Spleen (tissue), 11 donors: Measurements from ENCODE around the gene NAALADL2. TPM values are rescaled to one million over a fixed set of nuclear protein-coding genes. Genes with fewer than 3 reads are reported as not detected.
"Not testable (repeated sequence)": the region's sequence is repeated elsewhere in the genome, so short reads cannot be mapped to it uniquely, and the experiment has no call there.

ENCODE experiments used
- DNase-seq: peaks from one replicate; pipeline ENCODE4 v3.0.0-alpha.2; 2020
- H3K27ac ChIP-seq, 8 donors: fragments of 200-600 bp; sonication (generic) in 7 of 8; 1 replicate in 4 of 8; 2 replicates in 4 of 8; pipeline versions ENCODE4 v1.5.0 to v1.8.0; 2016 to 2021; ENCODE audit warnings: inconsistent platforms in 4 of 8, mild to moderate bottlenecking in 4 of 8, moderate library complexity in 1 of 8
- H3K27me3 ChIP-seq, 7 donors: fragments of 200-600 bp; sonication (generic) in 6 of 7; replicated peaks in 1 of 7; 1 replicate in 4 of 7; 2 replicates in 3 of 7; pipeline versions ENCODE4 v1.5.0 to v1.8.0; 2016 to 2021; ENCODE audit warnings: inconsistent platforms in 3 of 7, mild to moderate bottlenecking in 1 of 7
- H3K36me3 ChIP-seq, 6 donors: fragments of 200-600 bp; sonication (generic) in 5 of 6; 1 replicate in 4 of 6; 2 replicates in 2 of 6; pipeline versions ENCODE4 v1.5.0 to v1.8.0; 2016 to 2021; ENCODE audit warnings: inconsistent platforms in 2 of 6
- H3K4me1 ChIP-seq, 6 donors: fragments of 200-600 bp; sonication (generic) in 5 of 6; 1 replicate in 3 of 6; 2 replicates in 3 of 6; pipeline versions ENCODE4 v1.5.0 to v1.8.0; 2016 to 2021; ENCODE audit warnings: inconsistent platforms in 3 of 6
- H3K4me3 ChIP-seq, 8 donors: fragments of 200-600 bp; sonication (generic) in 7 of 8; 1 replicate in 4 of 8; 2 replicates in 4 of 8; pipeline versions ENCODE4 v1.5.0 to v1.8.0; 2016 to 2021; ENCODE audit warnings: inconsistent platforms in 4 of 8, mild to moderate bottlenecking in 4 of 8, moderate library complexity in 2 of 8
- H3K9me3 ChIP-seq, 8 donors: fragments of 200-600 bp; sonication (generic) in 7 of 8; 1 replicate in 4 of 8; 2 replicates in 4 of 8; pipeline versions ENCODE4 v1.5.0 to v1.8.0; 2016 to 2021; ENCODE audit warnings: inconsistent platforms in 4 of 8
- POLR2A ChIP-seq, 3 donors: fragments of 450-650 bp; IDR thresholded peaks; one replicate each; pipeline ENCODE4 v1.5.1; 2017; ENCODE audit warnings: antibody characterized with exemption in 3 of 3, mild to moderate bottlenecking in 1 of 3
- POLR2AphosphoS5 ChIP-seq, 3 donors: sonication (generic); formaldehyde crosslinking; IDR thresholded peaks; one replicate each; pipeline ENCODE4 v1.5.1; 2017; ENCODE audit warnings: antibody characterized with exemption in 3 of 3
- WGBS, 5 donors: extraction: QIAGEN DNeasy Blood & Tissue Kit in 3 of 5; methylation state at CpG; one replicate each; pipeline versions ENCODE4 v1.1.5 to v1.1.7; 2013 to 2018; 5-methylcytosine and 5-hydroxymethylcytosine counted together
- intact Hi-C: fragments of 100-400 bp; cut with DNase I; formaldehyde crosslinking; loops from one replicate; pipeline ENCODE4 v1.15.0; 2023; ENCODE audit warnings: low total_unique reads
- polyA plus RNA-seq, 3 donors: library from polyadenylated mRNA; stranded (reverse); fragments of 200-250 nt; gene quantifications; one replicate each; pipeline ENCODE4 v1.2.1, GENCODE V29; 2013
- total RNA-seq, 7 donors: library from RNA; depleted of rRNA in 3 of 7; stranded (reverse); fragments of >200 nt in 3 of 7; fragmentation: NEBNext Ultra II Directional in 4 of 7; extraction: Animal tissue kit (Norgen Biotek cat#: 25700) in 4 of 7; gene quantifications; one replicate each; pipeline versions ENCODE4 v1.1.0 to v1.2.1, GENCODE V29; 2016 to 2021
- TF ChIP-seq, protein P1 (sequence below), 11 experiments: fragments of 200-600 bp in 7 of 11; fragments of 450-650 bp in 4 of 11; sonication (generic) in 4 of 11; IDR thresholded peaks in 8 of 11; conservative IDR thresholded peaks in 3 of 11; 1 replicate in 7 of 11; 2 replicates in 4 of 11; pipeline versions ENCODE4 v1.4.0 to v1.8.0; 2016 to 2021; ENCODE audit warnings: antibody characterized with exemption in 11 of 11, inconsistent platforms in 4 of 11, mild to moderate bottlenecking in 1 of 11
- donor health status: healthy with polysubstance abuse.
- donor health status: DM: no; HTN: no; CAD: no; lungs with moderate emphysema.
- donor health status: DM: no; HTN: no; CAD: no.
- donor health status: Bipolar disorder and iron deficiency.
- donor health status: healthy.
- donor health status: DM: no; HTN: no; CAD: no.
- donor health status: DM: yes; HTN: yes; CAD: no.

Gene NAALADL2
- total and polyA plus RNA-seq, 10 donors: 0.09 to 14.4 (median 6.4) TPM

DNA sequence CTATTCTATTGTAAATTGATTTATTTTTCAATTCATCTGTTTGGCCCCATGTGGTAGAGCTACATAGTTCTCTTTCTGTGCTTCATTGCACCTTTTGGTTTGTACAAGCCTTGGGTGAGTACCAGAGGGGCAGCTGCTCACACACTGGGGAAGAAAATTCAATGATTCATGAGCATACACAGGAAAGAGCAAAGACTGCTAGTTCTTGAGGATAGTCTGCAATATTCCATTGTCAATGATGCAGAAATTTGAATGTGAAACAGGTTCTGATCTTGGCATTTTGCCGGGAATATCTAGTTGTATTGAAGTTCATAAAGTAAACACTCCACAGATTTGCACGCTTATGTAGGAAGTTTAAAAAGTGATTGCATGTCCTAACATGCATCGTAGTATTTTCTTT, 304.6 kb downstream of the NAALADL2 start:
- TF ChIP-seq, protein P1, sequence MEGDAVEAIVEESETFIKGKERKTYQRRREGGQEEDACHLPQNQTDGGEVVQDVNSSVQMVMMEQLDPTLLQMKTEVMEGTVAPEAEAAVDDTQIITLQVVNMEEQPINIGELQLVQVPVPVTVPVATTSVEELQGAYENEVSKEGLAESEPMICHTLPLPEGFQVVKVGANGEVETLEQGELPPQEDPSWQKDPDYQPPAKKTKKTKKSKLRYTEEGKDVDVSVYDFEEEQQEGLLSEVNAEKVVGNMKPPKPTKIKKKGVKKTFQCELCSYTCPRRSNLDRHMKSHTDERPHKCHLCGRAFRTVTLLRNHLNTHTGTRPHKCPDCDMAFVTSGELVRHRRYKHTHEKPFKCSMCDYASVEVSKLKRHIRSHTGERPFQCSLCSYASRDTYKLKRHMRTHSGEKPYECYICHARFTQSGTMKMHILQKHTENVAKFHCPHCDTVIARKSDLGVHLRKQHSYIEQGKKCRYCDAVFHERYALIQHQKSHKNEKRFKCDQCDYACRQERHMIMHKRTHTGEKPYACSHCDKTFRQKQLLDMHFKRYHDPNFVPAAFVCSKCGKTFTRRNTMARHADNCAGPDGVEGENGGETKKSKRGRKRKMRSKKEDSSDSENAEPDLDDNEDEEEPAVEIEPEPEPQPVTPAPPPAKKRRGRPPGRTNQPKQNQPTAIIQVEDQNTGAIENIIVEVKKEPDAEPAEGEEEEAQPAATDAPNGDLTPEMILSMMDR (IDR thresholded peaks at IDR 0.05 in 8 of 11, conservative IDR thresholded peaks at IDR 0.05 in 3 of 11): no peak
- TF ChIP-seq POLR2AphosphoS5 (IDR thresholded peaks at IDR 0.05): no peak
- TF ChIP-seq POLR2A (IDR thresholded peaks at IDR 0.05): no peak
- H3K4me3 ChIP-seq: no peak overlapping the region
- DNase-seq: no peak
- intact Hi-C loops: no loop called here
- no peak overlapping the region for H3K27ac ChIP-seq
- 89 to 92% (median 90%) methylated on average over 3 of the region's 3 CpGs for WGBS, 5 donors
- no peaks in the 10 kb centered on the region for H3K27me3 ChIP-seq
- H3K4me1 ChIP-seq: no peaks in the 10 kb centered on the region
- no peaks in the 10 kb centered on the region for H3K9me3 ChIP-seq
- no peaks in the 10 kb centered on the region for H3K36me3 ChIP-seq

DNA sequence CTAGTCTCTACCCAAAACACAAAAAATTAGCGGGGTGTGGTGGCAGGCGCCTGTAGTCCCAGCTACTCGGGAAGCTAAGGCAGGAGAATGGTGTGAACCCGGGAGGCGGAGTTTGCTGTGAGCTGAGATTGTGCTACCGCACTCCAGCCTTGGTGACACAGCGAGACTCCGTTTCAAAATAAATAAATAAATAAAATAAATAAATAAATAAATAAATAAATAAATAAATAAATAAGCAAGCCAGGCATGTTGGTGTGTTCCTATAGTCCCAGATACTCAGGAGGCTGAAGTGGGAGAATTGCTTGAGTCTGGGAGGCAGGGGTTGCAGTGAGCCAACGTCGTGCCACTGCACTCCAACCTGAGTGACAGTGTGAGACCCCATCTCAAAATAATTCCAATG, 314.0 kb downstream of the NAALADL2 start:
- intact Hi-C loops, DNase-seq, H3K36me3 ChIP-seq, H3K4me1 ChIP-seq, H3K9me3 ChIP-seq, H3K27me3 ChIP-seq, H3K4me3 ChIP-seq, H3K27ac ChIP-seq: not testable (repeated sequence)
- WGBS, 5 donors: 94 to 97% (median 96%) methylated on average over 10 of the region's 10 CpGs

DNA sequence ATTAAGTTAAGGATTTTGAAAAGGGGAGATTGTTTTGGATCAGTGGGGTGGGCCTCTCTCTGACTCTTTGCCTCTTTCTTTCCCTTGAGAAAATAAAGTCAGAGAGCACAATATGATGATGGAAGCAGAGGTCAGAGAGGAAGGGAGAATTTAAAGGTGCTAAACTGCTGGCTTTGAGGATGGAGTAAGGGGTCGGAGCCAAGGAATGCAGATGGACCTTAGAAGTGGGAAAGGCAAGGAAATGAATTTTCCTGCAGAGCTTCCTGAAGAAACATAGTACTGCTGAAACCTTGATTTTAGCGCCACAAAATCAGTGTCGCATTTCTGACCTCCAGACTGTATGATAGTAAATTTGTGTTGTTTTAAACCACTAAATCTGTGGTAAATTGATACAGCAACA, 317.4 kb downstream of the NAALADL2 start:
- H3K27me3 ChIP-seq: no peaks in the 10 kb centered on the region
- H3K27ac ChIP-seq: no peak overlapping the region
- intact Hi-C loops: no loop called here
- H3K9me3 ChIP-seq: no peaks in the 10 kb centered on the region
- no peak for TF ChIP-seq POLR2AphosphoS5 (IDR thresholded peaks at IDR 0.05)
- TF ChIP-seq POLR2A (IDR thresholded peaks at IDR 0.05): no peak
- DNase-seq: no peak
- no peak overlapping the region for H3K4me3 ChIP-seq
- H3K4me1 ChIP-seq: no peaks in the 10 kb centered on the region
- no peaks in the 10 kb centered on the region for H3K36me3 ChIP-seq
- WGBS, 5 donors: 72 to 84% (median 73%) methylated on average over 3 of the region's 3 CpGs

DNA sequence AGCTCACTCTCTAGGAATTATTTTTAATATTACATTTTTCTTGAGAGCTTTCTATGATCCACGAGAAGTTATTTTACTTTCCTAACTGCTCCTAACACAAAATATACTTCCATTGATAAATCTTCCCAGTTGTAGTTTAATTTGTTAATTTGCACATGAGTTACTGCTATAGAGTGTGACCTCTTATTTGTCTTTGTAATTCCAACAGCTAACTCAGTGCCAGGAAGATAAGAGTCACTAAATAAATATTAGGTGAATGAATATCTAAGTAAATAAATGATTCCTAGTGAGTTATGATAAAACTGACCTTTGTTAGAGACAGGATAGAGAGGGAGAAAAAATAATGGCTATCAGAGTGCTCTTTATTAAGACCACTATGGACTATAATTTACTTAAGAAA, 319.9 kb downstream of the NAALADL2 start:
- Histone ChIP-seq H3K4me1 (no peaks in the 10 kb centered on the region), H3K9me3 (no peaks in the 10 kb centered on the region), H3K27me3 (no peaks in the 10 kb centered on the region), H3K27ac (no peak overlapping the region), H3K36me3 (no peaks in the 10 kb centered on the region), H3K4me3 (no peak overlapping the region)
- intact Hi-C loops: no loop called here
- 64 to 76% (median 74%) methylated on average over 1 of the region's 1 CpG for WGBS, 5 donors
- TF ChIP-seq, protein P1 (IDR thresholded peaks at IDR 0.05 in 8 of 11, conservative IDR thresholded peaks at IDR 0.05 in 3 of 11): no peak
- no peak for TF ChIP-seq POLR2AphosphoS5 (IDR thresholded peaks at IDR 0.05)
- no peak for TF ChIP-seq POLR2A (IDR thresholded peaks at IDR 0.05)
- DNase-seq: no peak

DNA sequence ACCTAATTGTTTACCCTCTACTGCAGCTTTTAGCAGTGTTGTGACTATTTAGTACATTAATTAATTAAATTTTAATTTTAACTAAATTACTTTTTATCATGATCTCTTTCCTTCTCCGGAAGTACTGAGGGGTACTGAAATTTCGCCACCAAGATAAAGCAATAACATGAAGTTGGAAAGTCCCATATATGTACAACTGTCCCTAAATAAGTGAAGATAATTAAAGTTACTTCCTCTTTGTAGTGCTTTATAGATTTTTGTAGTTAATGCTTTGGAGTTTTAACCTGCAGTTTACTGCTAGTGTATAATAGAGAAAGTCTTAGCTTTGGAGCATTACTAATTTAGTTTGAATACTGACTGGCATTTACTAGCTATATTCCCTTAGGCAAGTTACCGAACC, 325.3 kb downstream of the NAALADL2 start:
- Histone ChIP-seq H3K4me3 (no peak overlapping the region), H3K27me3 (no peaks in the 10 kb centered on the region), H3K4me1 (no peaks in the 10 kb centered on the region), H3K9me3 (peaks cover 0 to 9% (median 0%) of the 10 kb centered on the region in 8 donors), H3K36me3 (no peaks in the 10 kb centered on the region), H3K27ac (no peak overlapping the region)
- WGBS, 5 donors: 81 to 90% (median 84%) methylated on average over 3 of the region's 3 CpGs
- no peak for TF ChIP-seq POLR2A (IDR thresholded peaks at IDR 0.05)
- TF ChIP-seq POLR2AphosphoS5 (IDR thresholded peaks at IDR 0.05): no peak
- TF ChIP-seq, protein P1 (IDR thresholded peaks at IDR 0.05 in 8 of 11, conservative IDR thresholded peaks at IDR 0.05 in 3 of 11): no peak
- intact Hi-C loops: no loop called here
- no peak for DNase-seq
